Skeletal muscle tissue (tissue), 4 donors: ENCODE data around the gene MYOF. TPM values are rescaled to one million over a fixed set of nuclear protein-coding genes. Genes with fewer than 3 reads are reported as not detected.

Experiments used
- H3K27ac ChIP-seq: one replicate; pipeline ENCODE4 v1.7.0; 2013; ENCODE audit warnings: mild to moderate bottlenecking, low read depth, low read length, inconsistent platforms
- H3K27me3 ChIP-seq, 3 donors: one replicate each; pipeline ENCODE4 v1.7.0; 2013; ENCODE audit warnings: low read length in 3 of 3; ENCODE audit not compliant: control insufficient read depth in 3 of 3, insufficient read depth in 3 of 3
- H3K36me3 ChIP-seq, 3 donors: one replicate each; pipeline ENCODE4 v1.7.0; 2013; ENCODE audit warnings: low read length in 3 of 3; ENCODE audit not compliant: control insufficient read depth in 3 of 3, insufficient read depth in 3 of 3
- H3K4me1 ChIP-seq, 3 donors: one replicate each; pipeline ENCODE4 v1.7.0; 2013; ENCODE audit warnings: low read length in 3 of 3, mild to moderate bottlenecking in 3 of 3; ENCODE audit not compliant: control insufficient read depth in 3 of 3, insufficient read depth in 3 of 3
- H3K4me3 ChIP-seq, 3 donors: one replicate each; pipeline ENCODE4 v1.7.0; 2013; ENCODE audit warnings: low read length in 3 of 3
- H3K9ac ChIP-seq, 3 donors: one replicate each; pipeline ENCODE4 v1.7.0; 2013; ENCODE audit warnings: low read length in 3 of 3, mild to moderate bottlenecking in 3 of 3, moderate library complexity in 2 of 3, low read depth in 1 of 3
- H3K9me3 ChIP-seq, 3 donors: one replicate each; pipeline ENCODE4 v1.7.0; 2013; ENCODE audit warnings: low read length in 3 of 3; ENCODE audit not compliant: control insufficient read depth in 3 of 3
- total RNA-seq: library from RNA; depleted of rRNA; stranded (reverse); fragments of >200 nt; gene quantifications from one replicate; pipeline ENCODE4 v1.2.3, GENCODE V29; 2014
- donor health status: Osteomylitis.

Gene MYOF
- total RNA-seq, 1 donor from 2014 or later = 45.4 TPM

- Histone ChIP-seq H3K27ac (no peak overlapping the region), H3K4me1 (peaks cover 2% of the 10 kb centered on the region in 3 donors), H3K9me3 (no peaks in the 10 kb centered on the region), H3K9ac (no peak overlapping the region), H3K36me3 (no peaks in the 10 kb centered on the region), H3K27me3 (no peaks in the 10 kb centered on the region), H3K4me3 (no peak overlapping the region)
Measured at GRCh38 chr10:93501650-93502049, 19.5 kb upstream of the MYOF start.

GRCh38 chr10:93498166-93498565, 16.0 kb upstream of the MYOF start:
- no peak overlapping the region for H3K4me3 ChIP-seq
- H3K4me1 ChIP-seq = peaks cover 4 to 8% (median 4%) of the 10 kb centered on the region in 3 donors
- H3K36me3 ChIP-seq = no peaks in the 10 kb centered on the region
- no peak overlapping the region for H3K27ac ChIP-seq
- H3K9me3 ChIP-seq = no peaks in the 10 kb centered on the region
- no peaks in the 10 kb centered on the region for H3K27me3 ChIP-seq
- H3K9ac ChIP-seq = no peak overlapping the region

- Histone ChIP-seq H3K9me3 (no peaks in the 10 kb centered on the region), H3K4me3 (peak within 1 kb of the TSS; percentile 83 to 96 (median 89)), H3K27me3 (no peaks in the 10 kb centered on the region), H3K27ac (no peak within 1 kb of the TSS), H3K4me1 (peaks cover 4 to 8% (median 4%) of the 10 kb centered on the region in 3 donors), H3K36me3 (no peaks in the 10 kb centered on the region), H3K9ac (peak within 1 kb of the TSS; percentile 64 to 81 (median 77))
Measured at GRCh38 chr10:93496322-93497041, 14.3 kb upstream of the MYOF start, which contains the start of gene CEP55. Gene CEP55 (plus strand): TSS chr10:93496612. CDS start chr10:93500052, 3,440 bp downstream.

GRCh38 chr10:93495654-93496321, 13.7 kb upstream of the MYOF start:
- Histone ChIP-seq H3K4me1 (peaks cover 4 to 8% (median 4%) of the 10 kb centered on the region in 3 donors), H3K27ac (no peak overlapping the region), H3K9ac (peak overlapping the region; percentile 64 to 81 (median 77)), H3K36me3 (no peaks in the 10 kb centered on the region), H3K4me3 (peak overlapping the region; percentile 83 to 96 (median 89)), H3K27me3 (no peaks in the 10 kb centered on the region), H3K9me3 (no peaks in the 10 kb centered on the region)

GRCh38 chr10:93494494-93494893, 12.4 kb upstream of the MYOF start:
- no peak overlapping the region for H3K27ac ChIP-seq
- no peak overlapping the region for H3K4me3 ChIP-seq
- no peaks in the 10 kb centered on the region for H3K27me3 ChIP-seq
- H3K9ac ChIP-seq = no peak overlapping the region
- no peaks in the 10 kb centered on the region for H3K36me3 ChIP-seq
- H3K4me1 ChIP-seq = peaks cover 4 to 8% (median 4%) of the 10 kb centered on the region in 3 donors
- H3K9me3 ChIP-seq = no peaks in the 10 kb centered on the region

GRCh38 chr10:93493162-93493561, 11.0 kb upstream of the MYOF start:
- H3K36me3 ChIP-seq = no peaks in the 10 kb centered on the region

GRCh38 chr10:93491602-93492121, 9.5 kb upstream of the MYOF start:
- Histone ChIP-seq H3K9ac (no peak overlapping the region), H3K9me3 (no peaks in the 10 kb centered on the region), H3K36me3 (no peaks in the 10 kb centered on the region), H3K4me3 (no peak overlapping the region), H3K27me3 (no peaks in the 10 kb centered on the region), H3K27ac (no peak overlapping the region), H3K4me1 (peaks cover 2 to 5% (median 2%) of the 10 kb centered on the region in 3 donors)

More at GRCh38 chr10:93493162-93493561, 11.0 kb upstream of the MYOF start:
- no peak overlapping the region for H3K9ac ChIP-seq
- no peak overlapping the region for H3K4me3 ChIP-seq
- no peaks in the 10 kb centered on the region for H3K9me3 ChIP-seq
- no peak overlapping the region for H3K27ac ChIP-seq
- peaks cover 4 to 8% (median 4%) of the 10 kb centered on the region in 3 donors for H3K4me1 ChIP-seq
- H3K27me3 ChIP-seq = no peaks in the 10 kb centered on the region

- Histone ChIP-seq H3K27ac (no peak overlapping the region), H3K4me1 (no peaks in the 10 kb centered on the region), H3K27me3 (no peaks in the 10 kb centered on the region), H3K36me3 (no peaks in the 10 kb centered on the region), H3K4me3 (no peak overlapping the region), H3K9ac (no peak overlapping the region), H3K9me3 (no peaks in the 10 kb centered on the region)
Measured at GRCh38 chr10:93488956-93489528, 6.9 kb upstream of the MYOF start.

GRCh38 chr10:93485690-93486089, 3.6 kb upstream of the MYOF start:
- no peak overlapping the region for H3K27ac ChIP-seq
- H3K9me3 ChIP-seq = no peaks in the 10 kb centered on the region
- H3K27me3 ChIP-seq = no peaks in the 10 kb centered on the region
- no peak overlapping the region for H3K4me3 ChIP-seq
- no peaks in the 10 kb centered on the region for H3K36me3 ChIP-seq
- H3K9ac ChIP-seq = no peak overlapping the region
- peaks cover 3 to 5% (median 5%) of the 10 kb centered on the region in 3 donors for H3K4me1 ChIP-seq
